ENCODE data around the gene MIB2. TPM values are rescaled to one million over a fixed set of nuclear protein-coding genes. Genes with fewer than 3 reads are reported as not detected.

MIB2 gene
- 26.9 and 29.4 TPM in 2 replicates for total RNA-seq (2012; rRNA removed)

GRCh38 chr1:1615256-1616044 is at the start of gene MIB2:
TSS of gene MIB2 (plus strand) at chr1:1615500. CDS start at chr1:1623453, 7,953 bp downstream.
- H3K36me3 ChIP-seq (ENCODE audit: insufficient read depth, low read length) = peaks cover 10% of the 10 kb centered on the region
- H3K4me1 ChIP-seq (ENCODE audit: control insufficient read depth, insufficient read depth, low read length) = peaks cover 20% of the 10 kb centered on the region
- H3K9ac ChIP-seq (ENCODE audit: low read depth, low read length) = peak within 1 kb of the TSS; percentile 100
- no peaks in the 10 kb centered on the region for H3K27me3 ChIP-seq (ENCODE audit: control insufficient read depth, insufficient read depth, low read length)
- H3K4me3 ChIP-seq (ENCODE audit: low read length) = peak within 1 kb of the TSS; percentile 100
- H3K4me2 ChIP-seq (ENCODE audit: low read length) = peak within 1 kb of the TSS; percentile 99
- H3K9me3 ChIP-seq (replicated peaks; ENCODE audit: low read length) = no peaks in the 10 kb centered on the region

- no peaks in the 10 kb centered on the region for H3K27me3 ChIP-seq (ENCODE audit: control insufficient read depth, insufficient read depth, low read length)
- peaks cover 43% of the 10 kb centered on the region for H3K36me3 ChIP-seq (ENCODE audit: insufficient read depth, low read length)
- peak overlapping the region; percentile 23 for H3K4me3 ChIP-seq (ENCODE audit: low read length)
- no peaks in the 10 kb centered on the region for H3K9me3 ChIP-seq (replicated peaks; ENCODE audit: low read length)
- peak overlapping the region; percentile 37 for H3K9ac ChIP-seq (ENCODE audit: low read depth, low read length)
- peaks cover 15% of the 10 kb centered on the region for H3K4me1 ChIP-seq (ENCODE audit: control insufficient read depth, insufficient read depth, low read length)
- H3K4me2 ChIP-seq (ENCODE audit: low read length) = peak overlapping the region; percentile 67
These were observed 48.0 kb upstream of the MIB2 start for GRCh38 chr1:1567152-1567875.

DNA sequence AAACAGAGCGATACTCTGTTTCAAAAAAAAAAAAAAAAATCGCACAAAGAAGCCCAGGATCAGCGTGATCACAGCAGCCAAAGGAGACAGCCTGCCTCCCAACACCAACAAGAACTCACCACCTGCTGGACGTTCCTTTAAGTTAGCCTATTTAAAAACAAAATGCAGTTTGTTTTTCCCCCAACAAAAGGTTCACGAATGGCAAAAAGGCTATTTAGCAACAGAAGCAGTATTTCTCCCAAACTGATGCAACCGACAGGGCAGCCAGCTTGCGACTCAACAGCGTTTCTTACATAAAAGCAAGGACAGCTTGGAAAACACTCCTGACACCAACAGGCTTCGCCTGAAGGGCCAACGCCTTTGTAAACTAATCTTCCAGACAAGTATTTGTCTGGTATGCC is 47.4 kb upstream of the MIB2 start:
- Histone ChIP-seq H3K36me3 (ENCODE audit: insufficient read depth, low read length) (peaks cover 37% of the 10 kb centered on the region), H3K4me2 (ENCODE audit: low read length) (peak overlapping the region; percentile 50), H3K9ac (ENCODE audit: low read depth, low read length) (peak overlapping the region; percentile 35), H3K27me3 (ENCODE audit: control insufficient read depth, insufficient read depth, low read length) (no peaks in the 10 kb centered on the region), H3K4me1 (ENCODE audit: control insufficient read depth, insufficient read depth, low read length) (peaks cover 19% of the 10 kb centered on the region), H3K9me3 (replicated peaks; ENCODE audit: low read length) (no peaks in the 10 kb centered on the region), H3K4me3 (ENCODE audit: low read length) (peak overlapping the region; percentile 23)

- peaks cover 25% of the 10 kb centered on the region for H3K36me3 ChIP-seq (ENCODE audit: insufficient read depth, low read length)
- peaks cover 22% of the 10 kb centered on the region for H3K4me1 ChIP-seq (ENCODE audit: control insufficient read depth, insufficient read depth, low read length)
- no peak overlapping the region for H3K9ac ChIP-seq (ENCODE audit: low read depth, low read length)
- H3K9me3 ChIP-seq (replicated peaks; ENCODE audit: low read length) = no peaks in the 10 kb centered on the region
- no peaks in the 10 kb centered on the region for H3K27me3 ChIP-seq (ENCODE audit: control insufficient read depth, insufficient read depth, low read length)
- H3K4me2 ChIP-seq (ENCODE audit: low read length) = no peak overlapping the region
- no peak overlapping the region for H3K4me3 ChIP-seq (ENCODE audit: low read length)
These were observed 46.0 kb upstream of the MIB2 start for GRCh38 chr1:1569341-1569740.

DNA sequence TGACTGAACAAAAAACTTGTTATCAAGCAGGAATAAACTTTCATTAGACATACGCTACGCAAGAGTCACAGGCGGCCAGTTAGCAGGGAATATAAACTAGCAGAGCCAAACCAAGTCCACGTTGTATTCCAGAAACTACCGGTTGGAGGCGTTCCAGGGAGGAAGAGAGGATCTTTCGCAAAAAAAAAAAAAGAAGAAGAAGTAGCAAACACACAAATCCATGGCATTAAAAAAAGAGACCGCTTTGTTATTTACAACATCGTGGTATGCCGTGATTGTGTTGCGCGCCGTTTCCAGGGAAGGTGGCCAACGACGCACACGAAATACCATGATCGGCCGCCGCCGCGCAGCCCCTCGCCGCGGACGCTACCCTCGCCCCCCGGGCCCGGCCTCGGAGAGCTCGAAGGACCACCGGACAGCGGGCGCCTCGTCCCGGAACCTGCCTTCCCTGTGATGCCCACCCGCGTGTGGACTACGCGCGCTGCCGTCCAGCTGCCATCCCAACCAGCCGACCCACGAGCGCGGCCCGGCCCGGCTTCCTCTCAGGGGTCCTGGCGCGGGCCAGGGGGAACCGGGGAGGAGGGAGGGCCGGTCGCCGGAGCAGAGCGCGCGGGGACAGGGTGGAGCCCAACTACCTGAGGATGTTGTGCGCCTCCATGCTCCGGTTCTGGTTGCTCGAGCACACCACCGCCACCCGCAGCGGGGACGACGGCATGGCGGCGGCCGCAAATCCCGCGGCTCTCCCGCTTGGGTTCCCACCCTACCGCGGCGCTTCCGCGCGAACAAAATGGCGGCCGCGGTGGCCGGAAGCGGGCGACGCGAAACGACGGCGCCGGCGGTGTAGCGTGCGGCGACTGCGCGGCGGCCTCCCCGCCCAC is 41.2 kb upstream of the MIB2 start:
- peak overlapping the region; percentile 96 for H3K4me2 ChIP-seq (ENCODE audit: low read length)
- peak overlapping the region; percentile 89 for H3K4me3 ChIP-seq (ENCODE audit: low read length)
- peaks cover 15% of the 10 kb centered on the region for H3K4me1 ChIP-seq (ENCODE audit: control insufficient read depth, insufficient read depth, low read length)
- peaks cover 7% of the 10 kb centered on the region for H3K36me3 ChIP-seq (ENCODE audit: insufficient read depth, low read length)
- peak overlapping the region; percentile 97 for H3K9ac ChIP-seq (ENCODE audit: low read depth, low read length)
- peaks cover 13% of the 10 kb centered on the region for H3K27me3 ChIP-seq (ENCODE audit: control insufficient read depth, insufficient read depth, low read length)
- H3K9me3 ChIP-seq (replicated peaks; ENCODE audit: low read length) = no peaks in the 10 kb centered on the region

GRCh38 chr1:1574721-1575537 is 40.4 kb upstream of the MIB2 start, which contains the start of gene SSU72:
TSS of gene SSU72 (minus strand) at chr1:1574863. CDS start at chr1:1574557, 306 bp downstream.
- Histone ChIP-seq H3K36me3 (ENCODE audit: insufficient read depth, low read length) (no peaks in the 10 kb centered on the region), H3K9ac (ENCODE audit: low read depth, low read length) (peak within 1 kb of the TSS; percentile 97), H3K9me3 (replicated peaks; ENCODE audit: low read length) (no peaks in the 10 kb centered on the region), H3K4me3 (ENCODE audit: low read length) (peak within 1 kb of the TSS; percentile 89), H3K27me3 (ENCODE audit: control insufficient read depth, insufficient read depth, low read length) (peaks cover 13% of the 10 kb centered on the region), H3K4me1 (ENCODE audit: control insufficient read depth, insufficient read depth, low read length) (peaks cover 15% of the 10 kb centered on the region), H3K4me2 (ENCODE audit: low read length) (peak within 1 kb of the TSS; percentile 96)

DNA sequence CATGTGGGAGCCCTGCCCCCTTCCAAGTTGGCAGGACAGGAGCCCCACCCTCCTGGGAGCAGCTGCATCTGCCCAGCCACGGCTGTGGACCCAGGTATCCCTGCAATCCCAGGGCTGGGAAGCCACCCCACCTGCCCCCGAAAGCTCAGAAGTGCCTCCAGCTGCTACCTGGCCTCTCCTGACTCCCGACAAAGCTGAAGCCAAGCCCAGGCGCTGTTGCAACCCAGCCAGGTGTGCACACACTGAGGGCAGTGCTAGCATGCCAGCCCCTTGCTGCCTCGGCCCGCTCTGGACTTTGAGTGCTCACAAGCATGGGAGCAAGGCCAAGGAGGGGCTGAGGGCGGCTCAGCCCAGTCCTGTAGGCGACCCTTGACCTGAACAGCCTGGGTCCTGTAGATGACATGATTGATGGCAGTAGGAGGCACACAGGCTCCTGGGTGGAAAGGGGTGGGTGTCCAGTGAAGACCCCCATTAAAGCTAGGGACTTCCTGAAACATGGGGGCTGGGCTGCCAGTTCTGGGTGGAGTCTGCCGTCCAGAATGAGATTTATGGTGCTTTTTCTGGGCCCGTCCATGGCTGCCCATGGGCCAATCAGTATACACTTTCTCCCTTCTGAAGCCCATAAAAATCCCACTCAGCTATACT is 37.8 kb upstream of the MIB2 start:
- Histone ChIP-seq H3K9ac (ENCODE audit: low read depth, low read length) (no peak overlapping the region), H3K4me3 (ENCODE audit: low read length) (no peak overlapping the region), H3K4me2 (ENCODE audit: low read length) (no peak overlapping the region), H3K9me3 (replicated peaks; ENCODE audit: low read length) (no peaks in the 10 kb centered on the region), H3K4me1 (ENCODE audit: control insufficient read depth, insufficient read depth, low read length) (peaks cover 15% of the 10 kb centered on the region), H3K36me3 (ENCODE audit: insufficient read depth, low read length) (no peaks in the 10 kb centered on the region), H3K27me3 (ENCODE audit: control insufficient read depth, insufficient read depth, low read length) (peaks cover 27% of the 10 kb centered on the region)

GRCh38 chr1:1578371-1578940 is 36.8 kb upstream of the MIB2 start:
- H3K27me3 ChIP-seq (ENCODE audit: control insufficient read depth, insufficient read depth, low read length) = peaks cover 36% of the 10 kb centered on the region
- peaks cover 8% of the 10 kb centered on the region for H3K4me1 ChIP-seq (ENCODE audit: control insufficient read depth, insufficient read depth, low read length)
- no peak overlapping the region for H3K4me2 ChIP-seq (ENCODE audit: low read length)
- no peak overlapping the region for H3K9ac ChIP-seq (ENCODE audit: low read depth, low read length)
- no peaks in the 10 kb centered on the region for H3K9me3 ChIP-seq (replicated peaks; ENCODE audit: low read length)
- no peaks in the 10 kb centered on the region for H3K36me3 ChIP-seq (ENCODE audit: insufficient read depth, low read length)
- no peak overlapping the region for H3K4me3 ChIP-seq (ENCODE audit: low read length)

- Histone ChIP-seq H3K4me2 (ENCODE audit: low read length) (no peak overlapping the region), H3K4me3 (ENCODE audit: low read length) (no peak overlapping the region), H3K27me3 (ENCODE audit: control insufficient read depth, insufficient read depth, low read length) (peaks cover 42% of the 10 kb centered on the region), H3K36me3 (ENCODE audit: insufficient read depth, low read length) (no peaks in the 10 kb centered on the region), H3K9me3 (replicated peaks; ENCODE audit: low read length) (no peaks in the 10 kb centered on the region), H3K4me1 (ENCODE audit: control insufficient read depth, insufficient read depth, low read length) (no peaks in the 10 kb centered on the region), H3K9ac (ENCODE audit: low read depth, low read length) (no peak overlapping the region)
These were observed 32.5 kb upstream of the MIB2 start for GRCh38 chr1:1582585-1583346.
